SH-SY5Y (cell line): Measurements from ENCODE around the gene TNPO3.

Experiments
- GATA2 ChIP-seq: IDR thresholded peaks from 2 replicates; pipeline ENCODE4 v1.6.1; 2011; ENCODE audit warnings: mild to moderate bottlenecking, low read depth, low read length
- GATA3 ChIP-seq: IDR thresholded peaks from 2 replicates; pipeline ENCODE4 v1.6.1; 2011; ENCODE audit warnings: low read depth, mild to moderate bottlenecking, low read length, moderate library complexity

The TNPO3 gene

GRCh38 chr7:129047761-129048160 is 7.2 kb downstream of the TNPO3 start:
- no peak for TF ChIP-seq GATA2
- TF ChIP-seq GATA3: no peak

GRCh38 chr7:129045682-129046081 is 9.2 kb downstream of the TNPO3 start:
- TF ChIP-seq GATA2 (no peak), GATA3 (no peak)

- TF ChIP-seq GATA3: no peak
- no peak for TF ChIP-seq GATA2
These were observed 11.9 kb downstream of the TNPO3 start for GRCh38 chr7:129043012-129043411.

- TF ChIP-seq GATA2: no peak
- no peak for TF ChIP-seq GATA3
These were observed 13.5 kb downstream of the TNPO3 start for GRCh38 chr7:129041142-129042085.

GRCh38 chr7:129037585-129037984 is 17.3 kb downstream of the TNPO3 start:
- TF ChIP-seq GATA2 (no peak), GATA3 (no peak)

GRCh38 chr7:129032017-129032416 is 22.9 kb downstream of the TNPO3 start:
- TF ChIP-seq GATA2 (no peak), GATA3 (no peak)

- TF ChIP-seq GATA2 (no peak), GATA3 (no peak)
These were observed 24.5 kb downstream of the TNPO3 start for GRCh38 chr7:129030440-129030839.

GRCh38 chr7:129024125-129024524 is 30.8 kb downstream of the TNPO3 start:
- TF ChIP-seq GATA2 (no peak), GATA3 (no peak)

- TF ChIP-seq GATA3 (no peak), GATA2 (no peak)
These were observed 33.3 kb downstream of the TNPO3 start for GRCh38 chr7:129021656-129022055.

- TF ChIP-seq GATA3: no peak
- TF ChIP-seq GATA2: no peak
These were observed 36.9 kb downstream of the TNPO3 start for GRCh38 chr7:129017933-129018538.

GRCh38 chr7:129017264-129017663 is 37.6 kb downstream of the TNPO3 start:
- TF ChIP-seq GATA2 (no peak), GATA3 (no peak)

GRCh38 chr7:129014501-129015101 is 40.3 kb downstream of the TNPO3 start:
- no peak for TF ChIP-seq GATA3
- no peak for TF ChIP-seq GATA2

GRCh38 chr7:129013048-129013724 is 41.7 kb downstream of the TNPO3 start:
- no peak for TF ChIP-seq GATA3
- no peak for TF ChIP-seq GATA2

- TF ChIP-seq GATA3: no peak
- no peak for TF ChIP-seq GATA2
These were observed 42.3 kb downstream of the TNPO3 start for GRCh38 chr7:129012641-129013040.

GRCh38 chr7:129010075-129010474 is 44.8 kb downstream of the TNPO3 start:
- no peak for TF ChIP-seq GATA3
- TF ChIP-seq GATA2: no peak
